Lower leg skin (tissue), 3 donors: ENCODE results near the gene P2RX2.

Source experiments
- CTCF ChIP-seq, 3 donors: fragments of 450-650 bp; IDR thresholded peaks; one replicate each; pipeline ENCODE4 v1.5.1; 2016; ENCODE audit warnings: antibody characterized with exemption in 3 of 3, mild to moderate bottlenecking in 3 of 3, moderate library complexity in 2 of 3
- POLR2A ChIP-seq, 2 donors: fragments of 450-650 bp; IDR thresholded peaks; one replicate each; pipeline ENCODE4 v1.6.1; 2016 to 2017; ENCODE audit warnings: antibody characterized with exemption in 2 of 2, mild to moderate bottlenecking in 1 of 2, moderate library complexity in 1 of 2

GRCh38 chr12:132588821-132589669 is 29.5 kb upstream of the P2RX2 start:
- TF ChIP-seq CTCF (IDR thresholded peaks at IDR 0.05) (no peak), POLR2A (IDR thresholded peaks at IDR 0.05) (no peak)
